Astrocyte (in vitro differentiated cells and primary cell): ENCODE results near the gene THADA. TPM values are rescaled to one million over a fixed set of nuclear protein-coding genes. Genes with fewer than 3 reads are reported as not detected.
A peak's percentile ranks its signal among the peaks of the same experiment; 100 is the strongest.

Source experiments
- DNase-seq: peaks from one replicate; pipeline ENCODE4 v3.0.0-alpha.2; 2010; ENCODE audit warnings: low read depth
- FAIRE-seq: peaks from 2 replicates; lab custom pipeline; 2011; peaks lifted over from hg19 to GRCh38; lab: Jason Lieb, UNC
- H2AFZ ChIP-seq: 2 replicates; pipeline ENCODE4 v1.6.0; 2012; ENCODE audit warnings: low read depth, low read length, inconsistent platforms
- H3K27ac ChIP-seq: 2 replicates; pipeline ENCODE4 v1.5.1; 2011; ENCODE audit warnings: low read depth, low read length, inconsistent platforms
- H3K27me3 ChIP-seq: 2 replicates; pipeline ENCODE4 v1.6.0; 2011; ENCODE audit warnings: low read length, inconsistent platforms; ENCODE audit not compliant: insufficient read depth
- H3K36me3 ChIP-seq: 2 replicates; pipeline ENCODE4 v1.5.1; 2011; ENCODE audit warnings: low read length, inconsistent platforms; ENCODE audit not compliant: insufficient read depth
- H3K4me1 ChIP-seq: 2 replicates; pipeline ENCODE4 v1.5.1; 2011; ENCODE audit warnings: low read length, inconsistent platforms; ENCODE audit not compliant: insufficient read depth
- H3K4me2 ChIP-seq: 2 replicates; pipeline ENCODE4 v1.6.0; 2012; ENCODE audit warnings: low read length, inconsistent platforms
- H3K4me3 ChIP-seq: 2 replicates; pipeline ENCODE4 v1.5.1; 2011; ENCODE audit warnings: low read depth, mild to moderate bottlenecking, low read length, inconsistent platforms; ENCODE audit not compliant: insufficient read depth
- H3K79me2 ChIP-seq: 2 replicates; pipeline ENCODE4 v1.6.0; 2012; ENCODE audit warnings: mild to moderate bottlenecking, low read length, inconsistent platforms; ENCODE audit not compliant: insufficient read depth
- H3K9ac ChIP-seq: 2 replicates; pipeline ENCODE4 v1.6.0; 2012; ENCODE audit warnings: mild to moderate bottlenecking, low read length, inconsistent platforms
- H3K9me3 ChIP-seq: 2 replicates; pipeline ENCODE4 v1.5.1; 2012; ENCODE audit warnings: low read depth, mild to moderate bottlenecking, low read length, inconsistent platforms; ENCODE audit not compliant: insufficient read depth
- H4K20me1 ChIP-seq: 2 replicates; pipeline ENCODE4 v1.6.0; 2012; ENCODE audit warnings: low read length, inconsistent platforms; ENCODE audit not compliant: insufficient read depth
- H3K27ac Mint-ChIP-seq: one replicate; pipeline ENCODE4 v1.8.0; 2021; ENCODE audit warnings: mild to moderate bottlenecking, mixed read lengths; ENCODE audit not compliant: unreplicated experiment
- H3K27me3 Mint-ChIP-seq: one replicate; pipeline ENCODE4 v1.8.0; 2021; ENCODE audit warnings: low read depth, mixed read lengths; ENCODE audit not compliant: unreplicated experiment
- H3K36me3 Mint-ChIP-seq: one replicate; pipeline ENCODE4 v1.8.0; 2021; ENCODE audit warnings: low read depth, mixed read lengths; ENCODE audit not compliant: unreplicated experiment
- H3K4me1 Mint-ChIP-seq: one replicate; pipeline ENCODE4 v1.8.0; 2021; ENCODE audit warnings: low read depth, mixed read lengths; ENCODE audit not compliant: unreplicated experiment
- H3K4me3 Mint-ChIP-seq: one replicate; pipeline ENCODE4 v1.8.0; 2021; ENCODE audit warnings: mild to moderate bottlenecking, moderate library complexity, mixed read lengths; ENCODE audit not compliant: unreplicated experiment
- H3K9me3 Mint-ChIP-seq: one replicate; pipeline ENCODE4 v1.8.0; 2021; ENCODE audit warnings: mild to moderate bottlenecking, mixed read lengths; ENCODE audit not compliant: unreplicated experiment
- EZH2 ChIP-seq: IDR thresholded peaks from 2 replicates; pipeline ENCODE4 v1.6.1; 2012; ENCODE audit warnings: mild to moderate bottlenecking, low read length, inconsistent platforms; ENCODE audit not compliant: insufficient read depth
- total RNA-seq: library from RNA; stranded (reverse); gene quantifications from 2 replicates; pipeline ENCODE4 v1.2.1, GENCODE V29; 2021
- TF ChIP-seq, protein P1 (sequence below): IDR thresholded peaks from 2 replicates; pipeline ENCODE4 v1.5.1; 2011; ENCODE audit warnings: low read depth, mild to moderate bottlenecking, inconsistent platforms, low read length, moderate library complexity; ENCODE audit not compliant: insufficient read depth

The THADA gene
- total RNA-seq, 1 donor from 2014 or later: 16.2 TPM

DNA sequence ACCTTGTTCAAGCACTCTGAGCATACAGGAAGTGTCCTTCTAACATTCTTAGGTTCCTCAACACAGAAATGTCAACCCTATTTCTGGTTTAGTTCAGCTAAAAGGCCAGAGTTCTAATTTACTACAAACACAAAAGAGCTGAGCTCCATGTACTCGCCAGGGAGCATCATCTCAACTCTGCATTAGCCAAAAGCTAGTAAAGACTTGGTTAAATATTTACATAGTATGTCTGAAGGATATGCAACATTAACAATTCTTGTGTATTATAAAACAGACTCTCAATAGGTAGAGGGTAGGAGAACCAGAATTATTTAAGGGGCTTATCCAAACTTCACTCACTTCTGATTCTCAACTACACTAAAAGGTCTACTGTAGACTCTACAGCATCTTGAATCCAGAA, 154.6 kb downstream of the THADA start:
- H3K27ac ChIP-seq: no peak overlapping the region
- peaks cover 10% of the 10 kb centered on the region for H3K4me1 ChIP-seq
- TF ChIP-seq, protein P1, sequence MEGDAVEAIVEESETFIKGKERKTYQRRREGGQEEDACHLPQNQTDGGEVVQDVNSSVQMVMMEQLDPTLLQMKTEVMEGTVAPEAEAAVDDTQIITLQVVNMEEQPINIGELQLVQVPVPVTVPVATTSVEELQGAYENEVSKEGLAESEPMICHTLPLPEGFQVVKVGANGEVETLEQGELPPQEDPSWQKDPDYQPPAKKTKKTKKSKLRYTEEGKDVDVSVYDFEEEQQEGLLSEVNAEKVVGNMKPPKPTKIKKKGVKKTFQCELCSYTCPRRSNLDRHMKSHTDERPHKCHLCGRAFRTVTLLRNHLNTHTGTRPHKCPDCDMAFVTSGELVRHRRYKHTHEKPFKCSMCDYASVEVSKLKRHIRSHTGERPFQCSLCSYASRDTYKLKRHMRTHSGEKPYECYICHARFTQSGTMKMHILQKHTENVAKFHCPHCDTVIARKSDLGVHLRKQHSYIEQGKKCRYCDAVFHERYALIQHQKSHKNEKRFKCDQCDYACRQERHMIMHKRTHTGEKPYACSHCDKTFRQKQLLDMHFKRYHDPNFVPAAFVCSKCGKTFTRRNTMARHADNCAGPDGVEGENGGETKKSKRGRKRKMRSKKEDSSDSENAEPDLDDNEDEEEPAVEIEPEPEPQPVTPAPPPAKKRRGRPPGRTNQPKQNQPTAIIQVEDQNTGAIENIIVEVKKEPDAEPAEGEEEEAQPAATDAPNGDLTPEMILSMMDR: no peak
- TF ChIP-seq EZH2: no peak
- H3K4me3 Mint-ChIP-seq: no peak overlapping the region
- H3K79me2 ChIP-seq: no peaks in the 10 kb centered on the region
- H3K9me3 Mint-ChIP-seq: no peaks in the 10 kb centered on the region
- H3K36me3 Mint-ChIP-seq: peaks cover 3% of the 10 kb centered on the region
- no peak for DNase-seq
- H3K4me2 ChIP-seq: no peak overlapping the region
- no peaks in the 10 kb centered on the region for H3K9me3 ChIP-seq
- no peak overlapping the region for H2AFZ ChIP-seq
- H3K27me3 ChIP-seq: no peaks in the 10 kb centered on the region
- H4K20me1 ChIP-seq: no peaks in the 10 kb centered on the region
- H3K36me3 ChIP-seq: peaks cover 2% of the 10 kb centered on the region
- H3K9ac ChIP-seq: no peak overlapping the region
- peaks cover 11% of the 10 kb centered on the region for H3K4me1 Mint-ChIP-seq
- no peaks in the 10 kb centered on the region for H3K27me3 Mint-ChIP-seq
- no peak overlapping the region for H3K4me3 ChIP-seq
- no peak overlapping the region for H3K27ac Mint-ChIP-seq
- FAIRE-seq: no peak

DNA sequence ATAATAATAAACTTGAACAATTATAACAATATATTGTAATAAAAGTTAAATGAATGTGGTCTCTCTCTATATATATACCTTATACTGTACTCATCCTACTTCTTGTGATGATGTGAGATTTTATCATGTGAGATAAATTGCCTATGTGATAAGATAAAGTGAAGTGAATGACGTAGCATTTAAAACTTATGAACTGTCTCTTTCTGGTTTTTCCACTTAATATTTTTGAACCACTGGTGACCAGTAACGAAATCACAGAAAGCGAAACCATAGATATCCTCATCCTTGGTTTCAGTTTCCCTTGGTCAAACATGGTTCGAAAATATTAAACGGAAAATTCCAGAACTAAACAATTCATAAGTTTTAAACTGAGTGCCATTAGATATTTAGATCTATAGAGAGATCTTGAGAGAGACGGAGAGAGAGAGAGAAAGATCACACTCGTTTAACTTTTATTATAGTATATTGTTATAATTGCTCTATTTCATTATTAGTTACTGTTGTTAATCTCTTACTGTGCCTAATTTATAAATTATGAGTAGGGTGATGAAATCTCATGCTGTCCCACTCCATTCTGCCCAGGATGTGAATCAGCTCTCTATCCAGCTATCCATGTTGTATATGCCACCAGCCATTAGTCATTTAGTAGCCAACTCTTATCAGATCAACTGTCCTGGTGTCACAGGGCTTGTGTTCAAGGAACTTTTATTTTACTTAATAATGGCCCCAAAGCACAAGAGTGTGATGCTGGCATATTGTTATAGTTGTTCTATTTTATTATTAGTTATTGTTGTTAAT, 156.8 kb downstream of the THADA start:
- H4K20me1 ChIP-seq: no peaks in the 10 kb centered on the region
- peaks cover 4% of the 10 kb centered on the region for H3K36me3 ChIP-seq
- no peaks in the 10 kb centered on the region for H3K4me1 ChIP-seq
- H2AFZ ChIP-seq: no peak overlapping the region
- no peak for FAIRE-seq
- Mint-ChIP-seq H3K27ac (peak overlapping the region; percentile 85), H3K4me1 (peaks cover 3% of the 10 kb centered on the region), H3K9me3 (no peaks in the 10 kb centered on the region), H3K27me3 (no peaks in the 10 kb centered on the region), H3K4me3 (no peak overlapping the region), H3K36me3 (no peaks in the 10 kb centered on the region)
- H3K27ac ChIP-seq: no peak overlapping the region
- H3K4me3 ChIP-seq: no peak overlapping the region
- H3K9me3 ChIP-seq: no peaks in the 10 kb centered on the region
- no peaks in the 10 kb centered on the region for H3K27me3 ChIP-seq
- no peak overlapping the region for H3K4me2 ChIP-seq
- H3K79me2 ChIP-seq: no peaks in the 10 kb centered on the region
- DNase-seq: no peak
- no peak overlapping the region for H3K9ac ChIP-seq
- TF ChIP-seq, protein P1: no peak
- TF ChIP-seq EZH2: no peak

DNA sequence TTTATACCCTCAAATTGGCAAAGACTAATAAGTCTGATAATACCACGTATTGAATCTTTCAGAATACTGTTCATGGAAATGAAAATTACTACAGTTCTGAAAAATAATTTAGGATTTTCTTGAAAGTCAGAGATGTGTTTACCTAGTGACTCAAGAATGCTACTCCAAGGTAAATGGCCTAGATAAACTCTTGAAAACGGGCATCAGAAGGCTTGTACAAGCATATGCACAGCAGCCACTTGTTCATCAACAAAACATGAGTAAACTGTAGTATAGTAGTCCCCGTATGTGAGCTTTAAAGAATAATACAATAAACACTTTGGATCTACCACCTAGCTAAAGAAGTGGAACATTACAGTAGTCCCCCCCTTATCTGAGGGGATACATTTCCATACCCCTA, 157.5 kb downstream of the THADA start:
- Histone ChIP-seq H3K4me1 (no peaks in the 10 kb centered on the region), H3K27ac (no peak overlapping the region), H3K9ac (no peak overlapping the region), H3K79me2 (no peaks in the 10 kb centered on the region), H2AFZ (no peak overlapping the region), H4K20me1 (no peaks in the 10 kb centered on the region), H3K4me2 (no peak overlapping the region), H3K9me3 (no peaks in the 10 kb centered on the region), H3K4me3 (no peak overlapping the region), H3K36me3 (peaks cover 4% of the 10 kb centered on the region), H3K27me3 (no peaks in the 10 kb centered on the region)
- Mint-ChIP-seq H3K27me3 (no peaks in the 10 kb centered on the region), H3K36me3 (no peaks in the 10 kb centered on the region), H3K27ac (no peak overlapping the region), H3K9me3 (no peaks in the 10 kb centered on the region), H3K4me3 (no peak overlapping the region), H3K4me1 (peaks cover 3% of the 10 kb centered on the region)
- DNase-seq (no peak), FAIRE-seq (no peak)
- no peak for TF ChIP-seq EZH2
- TF ChIP-seq, protein P1: no peak
